HG02885 (cell line): ENCODE measurements around the gene NCOA7.
"Not testable (repeated sequence)": the region's sequence is repeated elsewhere in the genome, so short reads cannot be mapped to it uniquely, and the experiment has no call there.

Experiments used
- ATAC-seq: cut with Tn5 transposase; IDR thresholded peaks from one replicate; pipeline ENCODE4 v1.9.1; 2021; ENCODE audit warnings: mild to moderate bottlenecking; ENCODE audit not compliant: unreplicated experiment, poor library complexity

NCOA7 gene

GRCh38 chr6:125911051-125911451, 120.3 kb downstream of the NCOA7 start:
- not testable (repeated sequence) for ATAC-seq

GRCh38 chr6:125912430-125912829, 121.7 kb downstream of the NCOA7 start:
- not testable (repeated sequence) for ATAC-seq

GRCh38 chr6:125913145-125913544, 122.4 kb downstream of the NCOA7 start:
- no peak for ATAC-seq

- no peak for ATAC-seq
Observed at GRCh38 chr6:125913864-125914351, 123.1 kb downstream of the NCOA7 start.

- ATAC-seq = no peak
Observed at GRCh38 chr6:125918230-125918629, 127.5 kb downstream of the NCOA7 start.

- ATAC-seq = peak; percentile 97
Observed at GRCh38 chr6:125918681-125919566, 128.2 kb downstream of the NCOA7 start.

GRCh38 chr6:125919618-125920017, 128.9 kb downstream of the NCOA7 start:
- ATAC-seq = peak; percentile 7

- no peak for ATAC-seq
Observed at GRCh38 chr6:125922322-125922860, 131.6 kb downstream of the NCOA7 start.

GRCh38 chr6:125923366-125923877, 132.7 kb downstream of the NCOA7 start:
- no peak for ATAC-seq

- ATAC-seq = no peak
Observed at GRCh38 chr6:125924169-125924568, 133.4 kb downstream of the NCOA7 start.

- no peak for ATAC-seq
Observed at GRCh38 chr6:125924697-125925358, 134.1 kb downstream of the NCOA7 start.

GRCh38 chr6:125926711-125927110, 136.0 kb downstream of the NCOA7 start:
- no peak for ATAC-seq

GRCh38 chr6:125927761-125928160, 137.0 kb downstream of the NCOA7 start:
- no peak for ATAC-seq

- ATAC-seq = no peak
Observed at GRCh38 chr6:125930765-125931418, 140.1 kb downstream of the NCOA7 start.

GRCh38 chr6:125931733-125932450, 141.1 kb downstream of the NCOA7 start:
- peak; percentile 86 for ATAC-seq

- ATAC-seq = peak; percentile 17
Observed at GRCh38 chr6:125932451-125932795, 141.7 kb downstream of the NCOA7 start.

GRCh38 chr6:125935520-125935919, 144.8 kb downstream of the NCOA7 start:
- ATAC-seq = not testable (repeated sequence)

GRCh38 chr6:125939026-125939425, 148.3 kb downstream of the NCOA7 start:
- ATAC-seq = no peak

GRCh38 chr6:125939791-125940190, 149.0 kb downstream of the NCOA7 start:
- no peak for ATAC-seq
